HG02870 (cell line): ENCODE results near the gene LRCH3.
"Not testable (repeated sequence)": the region's sequence is repeated elsewhere in the genome, so short reads cannot be mapped to it uniquely, and the experiment has no call there.

Experiments
- ATAC-seq: cut with Tn5 transposase; IDR thresholded peaks from one replicate; pipeline ENCODE4 v1.9.1; 2021; ENCODE audit warnings: mild to moderate bottlenecking, moderate library complexity; ENCODE audit not compliant: unreplicated experiment

LRCH3 gene

GRCh38 chr3:197913641-197914380 is 122.8 kb downstream of the LRCH3 start:
- ATAC-seq = no peak

- ATAC-seq = not testable (repeated sequence)
These were observed 130.6 kb downstream of the LRCH3 start for GRCh38 chr3:197921429-197922275.

- ATAC-seq = no peak
These were observed 135.4 kb downstream of the LRCH3 start for GRCh38 chr3:197926418-197926817.

GRCh38 chr3:197927578-197927977 is 136.5 kb downstream of the LRCH3 start:
- not testable (repeated sequence) for ATAC-seq

- ATAC-seq = no peak
These were observed 145.8 kb downstream of the LRCH3 start for GRCh38 chr3:197936819-197937384.
